HEK293 (cell line): ENCODE data around the gene NPY1R.

Experiments used
- CTCF ChIA-PET: fragments of 350-600 bp; formaldehyde crosslinking; extraction: SDS; loops from one replicate; lab custom pipeline; 2021; ENCODE audit warnings: antibody characterized with exemption; lab: Yijun Ruan, JAX
- POLR2A ChIA-PET: fragments of 300-600 bp; formaldehyde crosslinking; extraction: SDS; loops from one replicate; lab custom pipeline; 2020; ENCODE audit warnings: antibody characterized with exemption, inconsistent platforms; lab: Yijun Ruan, JAX
- H3K27ac ChIP-seq: fragments of 200-500 bp; sonication (Bioruptor generic); 2 replicates; pipeline ENCODE4 v1.5.1; 2014; ENCODE audit warnings: low read depth, low read length, control low read depth, inconsistent platforms; ENCODE audit errors: extremely low read depth
- H3K36me3 ChIP-seq, 2 experiments: fragments of 200-500 bp in 1 of 2; sonication (Bioruptor generic) in 1 of 2; 1 replicate in 1 of 2; 2 replicates in 1 of 2; pipeline ENCODE4 v1.5.1; 2014 to 2017; ENCODE audit warnings: inconsistent platforms in 2 of 2, low read length in 2 of 2; ENCODE audit not compliant: control insufficient read depth in 2 of 2, insufficient read depth in 1 of 2
- H3K4me1 ChIP-seq: fragments of 200-500 bp; sonication (Bioruptor generic); 2 replicates; pipeline ENCODE4 v1.5.1; 2014; ENCODE audit warnings: mild to moderate bottlenecking, low read length, inconsistent platforms; ENCODE audit not compliant: control insufficient read depth, insufficient read depth
- H3K4me3 ChIP-seq: 2 replicates; pipeline ENCODE4 v1.5.1; 2011; ENCODE audit warnings: low read depth, mild to moderate bottlenecking, control low read depth, low read length, moderate library complexity
- H3K9me3 ChIP-seq: fragments of 200-500 bp; sonication (Bioruptor generic); 2 replicates; pipeline ENCODE4 v1.5.1; 2014; ENCODE audit warnings: low read depth, low read length, inconsistent platforms; ENCODE audit not compliant: control insufficient read depth, insufficient read depth
- HOXC10 ChIP-seq: sonication (generic); formaldehyde crosslinking; IDR thresholded peaks from 2 replicates; pipeline ENCODE4 v1.8.1; 2023; ENCODE audit warnings: mild to moderate bottlenecking, missing genetic modification reagents
- ZBTB1 ChIP-seq: fragments of 450-650 bp; formaldehyde crosslinking; IDR thresholded peaks from 2 replicates; pipeline ENCODE4 v1.5.1; 2016; ENCODE audit warnings: missing biosample characterization, missing genetic modification characterization
- ZFHX2 ChIP-seq: fragments of 450-650 bp; formaldehyde crosslinking; conservative IDR thresholded peaks from 2 replicates; pipeline ENCODE4 v1.5.1; 2016; ENCODE audit warnings: missing biosample characterization, missing genetic modification characterization
- ZNF10 ChIP-seq: fragments of 450-650 bp; formaldehyde crosslinking; IDR thresholded peaks from 2 replicates; pipeline ENCODE4 v1.5.1; 2017; ENCODE audit warnings: missing biosample characterization, missing genetic modification characterization
- ZNF221 ChIP-seq: fragments of 450-650 bp; formaldehyde crosslinking; IDR thresholded peaks from 2 replicates; pipeline ENCODE4 v1.5.1; 2017; ENCODE audit warnings: missing biosample characterization, missing genetic modification characterization, borderline replicate concordance
- ZNF23 ChIP-seq: fragments of 450-650 bp; formaldehyde crosslinking; IDR thresholded peaks from 2 replicates; pipeline ENCODE4 v1.5.1; 2016; ENCODE audit warnings: missing biosample characterization, missing genetic modification characterization, borderline replicate concordance
- ZNF311 ChIP-seq: fragments of 450-650 bp; formaldehyde crosslinking; IDR thresholded peaks from 2 replicates; pipeline ENCODE4 v1.5.1; 2017; ENCODE audit warnings: missing biosample characterization, missing genetic modification characterization, borderline replicate concordance
- ZNF341 ChIP-seq: fragments of 450-650 bp; formaldehyde crosslinking; IDR thresholded peaks from 2 replicates; pipeline ENCODE4; 2016; ENCODE audit warnings: low read depth, missing biosample characterization, missing genetic modification characterization
- ZNF549 ChIP-seq: fragments of 450-650 bp; IDR thresholded peaks from 2 replicates; pipeline ENCODE4 v1.5.1; 2018; ENCODE audit warnings: missing biosample characterization, missing genetic modification characterization, mild to moderate bottlenecking, inconsistent platforms, moderate library complexity
- ZNF621 ChIP-seq: fragments of 450-650 bp; formaldehyde crosslinking; IDR thresholded peaks from 2 replicates; pipeline ENCODE4 v1.5.1; 2017; ENCODE audit warnings: missing biosample characterization, missing genetic modification characterization
- ZNF660 ChIP-seq: fragments of 450-650 bp; IDR thresholded peaks from 2 replicates; pipeline ENCODE4 v1.5.1; 2018; ENCODE audit warnings: missing biosample characterization, mild to moderate bottlenecking, missing genetic modification characterization
- ZNF677 ChIP-seq: fragments of 450-650 bp; IDR thresholded peaks from 2 replicates; pipeline ENCODE4 v1.5.0; 2018; ENCODE audit warnings: missing biosample characterization, mild to moderate bottlenecking, missing genetic modification characterization, moderate library complexity
- ZSCAN30 ChIP-seq: fragments of 450-650 bp; IDR thresholded peaks from 2 replicates; pipeline ENCODE4 v1.5.1; 2018; ENCODE audit warnings: missing biosample characterization, mild to moderate bottlenecking, missing genetic modification characterization, moderate library complexity
- TF ChIP-seq, protein P1 (sequence below): fragments of 450-650 bp; formaldehyde crosslinking; IDR thresholded peaks from 2 replicates; pipeline ENCODE4 v1.5.1; 2016; ENCODE audit warnings: missing biosample characterization, missing genetic modification characterization
- TF ChIP-seq, protein P2 (sequence below): fragments of 450-650 bp; formaldehyde crosslinking; IDR thresholded peaks from 2 replicates; pipeline ENCODE4 v1.5.0; 2017; ENCODE audit warnings: missing biosample characterization, missing genetic modification characterization, borderline replicate concordance
- TF ChIP-seq, protein P3 (sequence below): fragments of 450-650 bp; formaldehyde crosslinking; IDR thresholded peaks from 2 replicates; pipeline ENCODE4 v1.5.1; 2016; ENCODE audit warnings: missing biosample characterization, missing genetic modification characterization

The NPY1R gene

DNA sequence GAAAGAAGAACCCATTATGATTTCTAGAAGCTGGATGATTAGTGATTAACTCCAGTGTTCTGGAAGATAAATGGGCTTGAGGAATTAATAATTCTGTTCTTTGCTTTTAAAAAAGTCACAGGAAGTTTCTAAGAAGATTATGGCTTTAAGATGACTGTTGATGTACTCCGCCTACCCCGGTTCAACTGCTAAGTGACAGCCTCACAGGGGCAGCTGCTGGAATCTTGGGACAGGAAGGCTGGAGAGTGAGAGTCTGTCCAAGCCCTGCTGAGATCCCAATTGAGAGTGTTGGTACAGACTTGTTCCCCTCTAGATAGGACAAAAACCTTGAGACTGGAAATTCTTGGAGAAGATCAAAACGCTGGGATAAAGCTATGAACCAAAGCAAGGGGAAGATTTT is 37.3 kb downstream of the NPY1R start (continued):
- TF ChIP-seq ZNF311 (tag by site-specific recombination) (no peak), ZBTB1 (tag by site-specific recombination) (no peak), ZNF677 (tag by site-specific recombination) (no peak)

GRCh38 chr4:163284304-163284703 is 48.1 kb downstream of the NPY1R start:
- Histone ChIP-seq H3K36me3 (no peaks in the 10 kb centered on the region), H3K27ac (no peak overlapping the region), H3K4me1 (no peaks in the 10 kb centered on the region), H3K4me3 (no peak overlapping the region), H3K9me3 (no peaks in the 10 kb centered on the region)
- TF ChIP-seq, protein P1, sequence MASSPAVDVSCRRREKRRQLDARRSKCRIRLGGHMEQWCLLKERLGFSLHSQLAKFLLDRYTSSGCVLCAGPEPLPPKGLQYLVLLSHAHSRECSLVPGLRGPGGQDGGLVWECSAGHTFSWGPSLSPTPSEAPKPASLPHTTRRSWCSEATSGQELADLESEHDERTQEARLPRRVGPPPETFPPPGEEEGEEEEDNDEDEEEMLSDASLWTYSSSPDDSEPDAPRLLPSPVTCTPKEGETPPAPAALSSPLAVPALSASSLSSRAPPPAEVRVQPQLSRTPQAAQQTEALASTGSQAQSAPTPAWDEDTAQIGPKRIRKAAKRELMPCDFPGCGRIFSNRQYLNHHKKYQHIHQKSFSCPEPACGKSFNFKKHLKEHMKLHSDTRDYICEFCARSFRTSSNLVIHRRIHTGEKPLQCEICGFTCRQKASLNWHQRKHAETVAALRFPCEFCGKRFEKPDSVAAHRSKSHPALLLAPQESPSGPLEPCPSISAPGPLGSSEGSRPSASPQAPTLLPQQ = no peak
- TF ChIP-seq ZNF621 (tag by site-specific recombination) (no peak), ZFHX2 (tag by site-specific recombination) (no peak), HOXC10 (CRISPR knock-in tag) (no peak), ZNF221 (tag by site-specific recombination) (no peak), ZSCAN30 (tag by site-specific recombination) (no peak), ZNF549 (tag by site-specific recombination) (no peak), ZNF10 (tag by site-specific recombination) (no peak)
- TF ChIP-seq, protein P2, sequence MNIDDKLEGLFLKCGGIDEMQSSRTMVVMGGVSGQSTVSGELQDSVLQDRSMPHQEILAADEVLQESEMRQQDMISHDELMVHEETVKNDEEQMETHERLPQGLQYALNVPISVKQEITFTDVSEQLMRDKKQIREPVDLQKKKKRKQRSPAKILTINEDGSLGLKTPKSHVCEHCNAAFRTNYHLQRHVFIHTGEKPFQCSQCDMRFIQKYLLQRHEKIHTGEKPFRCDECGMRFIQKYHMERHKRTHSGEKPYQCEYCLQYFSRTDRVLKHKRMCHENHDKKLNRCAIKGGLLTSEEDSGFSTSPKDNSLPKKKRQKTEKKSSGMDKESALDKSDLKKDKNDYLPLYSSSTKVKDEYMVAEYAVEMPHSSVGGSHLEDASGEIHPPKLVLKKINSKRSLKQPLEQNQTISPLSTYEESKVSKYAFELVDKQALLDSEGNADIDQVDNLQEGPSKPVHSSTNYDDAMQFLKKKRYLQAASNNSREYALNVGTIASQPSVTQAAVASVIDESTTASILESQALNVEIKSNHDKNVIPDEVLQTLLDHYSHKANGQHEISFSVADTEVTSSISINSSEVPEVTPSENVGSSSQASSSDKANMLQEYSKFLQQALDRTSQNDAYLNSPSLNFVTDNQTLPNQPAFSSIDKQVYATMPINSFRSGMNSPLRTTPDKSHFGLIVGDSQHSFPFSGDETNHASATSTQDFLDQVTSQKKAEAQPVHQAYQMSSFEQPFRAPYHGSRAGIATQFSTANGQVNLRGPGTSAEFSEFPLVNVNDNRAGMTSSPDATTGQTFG (tag by site-specific recombination) = no peak
- TF ChIP-seq, protein P3, sequence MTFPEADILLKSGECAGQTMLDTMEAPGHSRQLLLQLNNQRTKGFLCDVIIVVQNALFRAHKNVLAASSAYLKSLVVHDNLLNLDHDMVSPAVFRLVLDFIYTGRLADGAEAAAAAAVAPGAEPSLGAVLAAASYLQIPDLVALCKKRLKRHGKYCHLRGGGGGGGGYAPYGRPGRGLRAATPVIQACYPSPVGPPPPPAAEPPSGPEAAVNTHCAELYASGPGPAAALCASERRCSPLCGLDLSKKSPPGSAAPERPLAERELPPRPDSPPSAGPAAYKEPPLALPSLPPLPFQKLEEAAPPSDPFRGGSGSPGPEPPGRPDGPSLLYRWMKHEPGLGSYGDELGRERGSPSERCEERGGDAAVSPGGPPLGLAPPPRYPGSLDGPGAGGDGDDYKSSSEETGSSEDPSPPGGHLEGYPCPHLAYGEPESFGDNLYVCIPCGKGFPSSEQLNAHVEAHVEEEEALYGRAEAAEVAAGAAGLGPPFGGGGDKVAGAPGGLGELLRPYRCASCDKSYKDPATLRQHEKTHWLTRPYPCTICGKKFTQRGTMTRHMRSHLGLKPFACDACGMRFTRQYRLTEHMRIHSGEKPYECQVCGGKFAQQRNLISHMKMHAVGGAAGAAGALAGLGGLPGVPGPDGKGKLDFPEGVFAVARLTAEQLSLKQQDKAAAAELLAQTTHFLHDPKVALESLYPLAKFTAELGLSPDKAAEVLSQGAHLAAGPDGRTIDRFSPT (tag by site-specific recombination) = no peak
- POLR2A ChIA-PET = no interaction called here
- CTCF ChIA-PET = no interaction called here

- Histone ChIP-seq H3K36me3 (no peaks in the 10 kb centered on the region), H3K9me3 (no peaks in the 10 kb centered on the region), H3K4me3 (no peak overlapping the region), H3K4me1 (no peaks in the 10 kb centered on the region), H3K27ac (no peak overlapping the region)
- TF ChIP-seq ZNF23 (tag by site-specific recombination) (no peak), ZNF341 (tag by site-specific recombination) (no peak), ZNF660 (no peak)
- ChIA-PET POLR2A (no interaction called here), CTCF (interaction anchor here (0.7 kb wide), 1 partner anchor 593 kb away, joined by 3 read pairs; no protein-coding TSS in a partner anchor)
Observed at GRCh38 chr4:163280703-163281519, 51.5 kb downstream of the NPY1R start.
